HepG2 (cell line): ENCODE data around the gene ERMARD. TPM values are rescaled to one million over a fixed set of nuclear protein-coding genes. Genes with fewer than 3 reads are reported as not detected.

ENCODE experiments used
- GFI1 ChIP-seq: sonication (generic); formaldehyde crosslinking; IDR thresholded peaks from 2 replicates; pipeline ENCODE4 v1.5.0; 2020; ENCODE audit warnings: missing genetic modification reagents, mild to moderate bottlenecking, borderline replicate concordance
- ZNF629 ChIP-seq: sonication (generic); formaldehyde crosslinking; conservative IDR thresholded peaks from 2 replicates; pipeline ENCODE4 v1.5.0; 2020; ENCODE audit warnings: missing genetic modification reagents
- polyA plus RNA-seq, 8 experiments: library from polyadenylated mRNA; depleted of rRNA in 3 of 8; stranded (reverse) in 7 of 8; unstranded in 1 of 8; fragments of >200 nt; fragmentation: Illumina TruSeq in 4 of 8; extraction: Trizol in 4 of 8; gene quantifications; 2 replicates each; pipeline versions ENCODE4 v1.2.1 to v1.2.3, GENCODE V29; 2011 to 2016; ENCODE audit warnings: low read depth in 4 of 8, missing spikeins in 1 of 8, mixed read lengths in 1 of 8; ENCODE audit not compliant: insufficient read depth in 1 of 8
- total RNA-seq, 5 experiments: library from RNA; depleted of rRNA; stranded (reverse); fragments of >200 nt; fragmentation: Illumina TruSeq; extraction: Trizol; gene quantifications; 2 replicates each; pipeline ENCODE4 v1.2.3, GENCODE V29; 2016; ENCODE audit warnings: low read depth in 1 of 5
- TF ChIP-seq, protein P1 (sequence below): sonication (generic); formaldehyde crosslinking; IDR thresholded peaks from 2 replicates; pipeline ENCODE4 v1.5.1; 2020; ENCODE audit warnings: missing genetic modification reagents, mild to moderate bottlenecking, borderline replicate concordance
- TF ChIP-seq, protein P2 (sequence below): sonication (generic); formaldehyde crosslinking; conservative IDR thresholded peaks from 2 replicates; pipeline ENCODE4 v1.4.0; 2020; ENCODE audit warnings: missing genetic modification reagents
- TF ChIP-seq, protein P3 (sequence below): sonication (generic); formaldehyde crosslinking; IDR thresholded peaks from 2 replicates; pipeline ENCODE4 v1.8.1; 2022; ENCODE audit warnings: mild to moderate bottlenecking, missing genetic modification reagents
- TF ChIP-seq, protein P4 (sequence below): sonication (generic); formaldehyde crosslinking; IDR thresholded peaks from 2 replicates; pipeline ENCODE4 v1.5.0; 2020; ENCODE audit warnings: mild to moderate bottlenecking, missing genetic modification reagents
- TF ChIP-seq, protein P5 (sequence below): IDR thresholded peaks from 2 replicates; pipeline ENCODE4 v1.6.1; 2016; ENCODE audit warnings: low read depth, missing genetic modification reagents, missing compliant biosample characterization
- TF ChIP-seq, protein P6 (sequence below): sonication (generic); formaldehyde crosslinking; IDR thresholded peaks from 2 replicates; pipeline ENCODE4 v1.5.0; 2020; ENCODE audit warnings: mild to moderate bottlenecking, missing genetic modification reagents, moderate library complexity

ERMARD gene
- total and polyA plus RNA-seq, 2 of the 13 experiments (the other 11 are each of a cell fraction or from before 2014, with no cell fraction given) = 8.8 to 10.7 TPM

DNA sequence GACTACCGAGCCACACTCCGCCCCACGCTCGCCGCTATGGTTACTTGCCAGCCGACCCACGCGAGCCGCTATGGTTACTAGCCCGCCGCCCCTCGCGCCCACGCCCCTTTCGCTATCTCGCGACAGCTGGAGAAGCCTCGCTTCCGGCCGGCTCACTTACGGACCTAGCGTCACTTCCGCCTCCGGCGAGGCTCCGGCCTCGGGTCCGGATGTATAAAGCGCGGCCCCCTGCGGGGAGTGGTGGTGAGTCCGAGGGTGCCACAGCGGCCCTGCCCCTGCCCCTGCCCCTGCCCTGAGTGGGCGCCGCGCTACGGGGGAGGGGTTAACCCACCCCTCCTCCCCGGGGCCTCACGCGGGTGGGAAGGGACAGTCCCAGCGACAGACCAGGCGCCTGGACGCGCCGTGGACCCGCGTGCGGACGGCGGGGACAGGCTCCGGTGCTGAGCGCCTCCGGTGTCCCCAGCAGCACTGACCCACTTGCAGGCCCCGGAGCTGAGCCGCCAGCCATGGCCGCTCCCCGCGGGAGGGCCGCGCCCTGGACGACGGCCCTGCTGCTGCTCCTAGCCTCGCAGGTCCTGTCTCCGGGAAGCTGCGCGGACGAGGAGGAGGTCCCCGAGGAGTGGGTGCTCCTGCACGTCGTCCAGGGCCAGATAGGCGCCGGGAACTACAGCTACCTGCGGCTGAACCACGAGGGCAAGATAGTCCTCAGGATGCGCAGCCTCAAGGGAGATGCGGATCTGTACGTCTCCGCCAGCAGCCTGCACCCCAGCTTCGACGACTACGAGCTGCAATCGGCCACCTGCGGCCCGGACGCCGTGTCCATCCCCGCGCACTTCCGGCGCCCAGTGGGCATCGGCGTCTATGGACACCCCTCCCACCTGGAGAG, 49.2 kb upstream of the ERMARD start, which contains the start of the genes C6orf120 and WDR27 (continued):
- peak; percentile 3; the same call in 1 of the 2 replicates for TF ChIP-seq ZNF629 (CRISPR knock-in tag)
- TF ChIP-seq, protein P1, sequence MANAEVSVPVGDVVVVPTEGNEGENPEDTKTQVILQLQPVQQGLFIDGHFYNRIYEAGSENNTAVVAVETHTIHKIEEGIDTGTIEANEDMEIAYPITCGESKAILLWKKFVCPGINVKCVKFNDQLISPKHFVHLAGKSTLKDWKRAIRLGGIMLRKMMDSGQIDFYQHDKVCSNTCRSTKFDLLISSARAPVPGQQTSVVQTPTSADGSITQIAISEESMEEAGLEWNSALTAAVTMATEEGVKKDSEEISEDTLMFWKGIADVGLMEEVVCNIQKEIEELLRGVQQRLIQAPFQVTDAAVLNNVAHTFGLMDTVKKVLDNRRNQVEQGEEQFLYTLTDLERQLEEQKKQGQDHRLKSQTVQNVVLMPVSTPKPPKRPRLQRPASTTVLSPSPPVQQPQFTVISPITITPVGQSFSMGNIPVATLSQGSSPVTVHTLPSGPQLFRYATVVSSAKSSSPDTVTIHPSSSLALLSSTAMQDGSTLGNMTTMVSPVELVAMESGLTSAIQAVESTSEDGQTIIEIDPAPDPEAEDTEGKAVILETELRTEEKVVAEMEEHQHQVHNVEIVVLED (CRISPR knock-in tag) = peak; percentile 88
- TF ChIP-seq, protein P2, sequence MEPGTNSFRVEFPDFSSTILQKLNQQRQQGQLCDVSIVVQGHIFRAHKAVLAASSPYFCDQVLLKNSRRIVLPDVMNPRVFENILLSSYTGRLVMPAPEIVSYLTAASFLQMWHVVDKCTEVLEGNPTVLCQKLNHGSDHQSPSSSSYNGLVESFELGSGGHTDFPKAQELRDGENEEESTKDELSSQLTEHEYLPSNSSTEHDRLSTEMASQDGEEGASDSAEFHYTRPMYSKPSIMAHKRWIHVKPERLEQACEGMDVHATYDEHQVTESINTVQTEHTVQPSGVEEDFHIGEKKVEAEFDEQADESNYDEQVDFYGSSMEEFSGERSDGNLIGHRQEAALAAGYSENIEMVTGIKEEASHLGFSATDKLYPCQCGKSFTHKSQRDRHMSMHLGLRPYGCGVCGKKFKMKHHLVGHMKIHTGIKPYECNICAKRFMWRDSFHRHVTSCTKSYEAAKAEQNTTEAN (CRISPR knock-in tag) = 0 out of 2 replicates have a peak, but pooled peaks have one; percentile 9
- TF ChIP-seq, protein P3, sequence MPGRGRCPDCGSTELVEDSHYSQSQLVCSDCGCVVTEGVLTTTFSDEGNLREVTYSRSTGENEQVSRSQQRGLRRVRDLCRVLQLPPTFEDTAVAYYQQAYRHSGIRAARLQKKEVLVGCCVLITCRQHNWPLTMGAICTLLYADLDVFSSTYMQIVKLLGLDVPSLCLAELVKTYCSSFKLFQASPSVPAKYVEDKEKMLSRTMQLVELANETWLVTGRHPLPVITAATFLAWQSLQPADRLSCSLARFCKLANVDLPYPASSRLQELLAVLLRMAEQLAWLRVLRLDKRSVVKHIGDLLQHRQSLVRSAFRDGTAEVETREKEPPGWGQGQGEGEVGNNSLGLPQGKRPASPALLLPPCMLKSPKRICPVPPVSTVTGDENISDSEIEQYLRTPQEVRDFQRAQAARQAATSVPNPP (CRISPR knock-in tag) = peak; percentile 94; the same call in 1 of the 2 replicates
- 0 out of 2 replicates have a peak, but pooled peaks have one; percentile 14 for TF ChIP-seq GFI1 (CRISPR knock-in tag)
- TF ChIP-seq, protein P4, sequence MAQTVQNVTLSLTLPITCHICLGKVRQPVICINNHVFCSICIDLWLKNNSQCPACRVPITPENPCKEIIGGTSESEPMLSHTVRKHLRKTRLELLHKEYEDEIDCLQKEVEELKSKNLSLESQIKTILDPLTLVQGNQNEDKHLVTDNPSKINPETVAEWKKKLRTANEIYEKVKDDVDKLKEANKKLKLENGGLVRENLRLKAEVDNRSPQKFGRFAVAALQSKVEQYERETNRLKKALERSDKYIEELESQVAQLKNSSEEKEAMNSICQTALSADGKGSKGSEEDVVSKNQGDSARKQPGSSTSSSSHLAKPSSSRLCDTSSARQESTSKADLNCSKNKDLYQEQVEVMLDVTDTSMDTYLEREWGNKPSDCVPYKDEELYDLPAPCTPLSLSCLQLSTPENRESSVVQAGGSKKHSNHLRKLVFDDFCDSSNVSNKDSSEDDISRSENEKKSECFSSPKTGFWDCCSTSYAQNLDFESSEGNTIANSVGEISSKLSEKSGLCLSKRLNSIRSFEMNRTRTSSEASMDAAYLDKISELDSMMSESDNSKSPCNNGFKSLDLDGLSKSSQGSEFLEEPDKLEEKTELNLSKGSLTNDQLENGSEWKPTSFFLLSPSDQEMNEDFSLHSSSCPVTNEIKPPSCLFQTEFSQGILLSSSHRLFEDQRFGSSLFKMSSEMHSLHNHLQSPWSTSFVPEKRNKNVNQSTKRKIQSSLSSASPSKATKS (CRISPR knock-in tag) = no peak; the same call in 1 of the 2 replicates
- TF ChIP-seq, protein P5, sequence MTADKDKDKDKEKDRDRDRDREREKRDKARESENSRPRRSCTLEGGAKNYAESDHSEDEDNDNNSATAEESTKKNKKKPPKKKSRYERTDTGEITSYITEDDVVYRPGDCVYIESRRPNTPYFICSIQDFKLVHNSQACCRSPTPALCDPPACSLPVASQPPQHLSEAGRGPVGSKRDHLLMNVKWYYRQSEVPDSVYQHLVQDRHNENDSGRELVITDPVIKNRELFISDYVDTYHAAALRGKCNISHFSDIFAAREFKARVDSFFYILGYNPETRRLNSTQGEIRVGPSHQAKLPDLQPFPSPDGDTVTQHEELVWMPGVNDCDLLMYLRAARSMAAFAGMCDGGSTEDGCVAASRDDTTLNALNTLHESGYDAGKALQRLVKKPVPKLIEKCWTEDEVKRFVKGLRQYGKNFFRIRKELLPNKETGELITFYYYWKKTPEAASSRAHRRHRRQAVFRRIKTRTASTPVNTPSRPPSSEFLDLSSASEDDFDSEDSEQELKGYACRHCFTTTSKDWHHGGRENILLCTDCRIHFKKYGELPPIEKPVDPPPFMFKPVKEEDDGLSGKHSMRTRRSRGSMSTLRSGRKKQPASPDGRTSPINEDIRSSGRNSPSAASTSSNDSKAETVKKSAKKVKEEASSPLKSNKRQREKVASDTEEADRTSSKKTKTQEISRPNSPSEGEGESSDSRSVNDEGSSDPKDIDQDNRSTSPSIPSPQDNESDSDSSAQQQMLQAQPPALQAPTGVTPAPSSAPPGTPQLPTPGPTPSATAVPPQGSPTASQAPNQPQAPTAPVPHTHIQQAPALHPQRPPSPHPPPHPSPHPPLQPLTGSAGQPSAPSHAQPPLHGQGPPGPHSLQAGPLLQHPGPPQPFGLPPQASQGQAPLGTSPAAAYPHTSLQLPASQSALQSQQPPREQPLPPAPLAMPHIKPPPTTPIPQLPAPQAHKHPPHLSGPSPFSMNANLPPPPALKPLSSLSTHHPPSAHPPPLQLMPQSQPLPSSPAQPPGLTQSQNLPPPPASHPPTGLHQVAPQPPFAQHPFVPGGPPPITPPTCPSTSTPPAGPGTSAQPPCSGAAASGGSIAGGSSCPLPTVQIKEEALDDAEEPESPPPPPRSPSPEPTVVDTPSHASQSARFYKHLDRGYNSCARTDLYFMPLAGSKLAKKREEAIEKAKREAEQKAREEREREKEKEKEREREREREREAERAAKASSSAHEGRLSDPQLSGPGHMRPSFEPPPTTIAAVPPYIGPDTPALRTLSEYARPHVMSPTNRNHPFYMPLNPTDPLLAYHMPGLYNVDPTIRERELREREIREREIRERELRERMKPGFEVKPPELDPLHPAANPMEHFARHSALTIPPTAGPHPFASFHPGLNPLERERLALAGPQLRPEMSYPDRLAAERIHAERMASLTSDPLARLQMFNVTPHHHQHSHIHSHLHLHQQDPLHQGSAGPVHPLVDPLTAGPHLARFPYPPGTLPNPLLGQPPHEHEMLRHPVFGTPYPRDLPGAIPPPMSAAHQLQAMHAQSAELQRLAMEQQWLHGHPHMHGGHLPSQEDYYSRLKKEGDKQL (CRISPR knock-in tag) = no peak; the same call in none of the 2 replicates
- TF ChIP-seq, protein P6, sequence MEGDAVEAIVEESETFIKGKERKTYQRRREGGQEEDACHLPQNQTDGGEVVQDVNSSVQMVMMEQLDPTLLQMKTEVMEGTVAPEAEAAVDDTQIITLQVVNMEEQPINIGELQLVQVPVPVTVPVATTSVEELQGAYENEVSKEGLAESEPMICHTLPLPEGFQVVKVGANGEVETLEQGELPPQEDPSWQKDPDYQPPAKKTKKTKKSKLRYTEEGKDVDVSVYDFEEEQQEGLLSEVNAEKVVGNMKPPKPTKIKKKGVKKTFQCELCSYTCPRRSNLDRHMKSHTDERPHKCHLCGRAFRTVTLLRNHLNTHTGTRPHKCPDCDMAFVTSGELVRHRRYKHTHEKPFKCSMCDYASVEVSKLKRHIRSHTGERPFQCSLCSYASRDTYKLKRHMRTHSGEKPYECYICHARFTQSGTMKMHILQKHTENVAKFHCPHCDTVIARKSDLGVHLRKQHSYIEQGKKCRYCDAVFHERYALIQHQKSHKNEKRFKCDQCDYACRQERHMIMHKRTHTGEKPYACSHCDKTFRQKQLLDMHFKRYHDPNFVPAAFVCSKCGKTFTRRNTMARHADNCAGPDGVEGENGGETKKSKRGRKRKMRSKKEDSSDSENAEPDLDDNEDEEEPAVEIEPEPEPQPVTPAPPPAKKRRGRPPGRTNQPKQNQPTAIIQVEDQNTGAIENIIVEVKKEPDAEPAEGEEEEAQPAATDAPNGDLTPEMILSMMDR (CRISPR knock-in tag) = peak; percentile 54
